Measurements from ENCODE around the gene RABGAP1L.
A peak's percentile ranks its signal among the peaks of the same experiment; 100 is the strongest.
"Not testable (repeated sequence)": the region's sequence is repeated elsewhere in the genome, so short reads cannot be mapped to it uniquely, and the experiment has no call there.

RABGAP1L gene

GRCh38 chr1:174366946-174367345 is 207.6 kb downstream of the RABGAP1L start:
- no peak for DNase-seq (ENCODE audit: low read depth)

- no peak for DNase-seq (ENCODE audit: low read depth)
These were observed 208.6 kb downstream of the RABGAP1L start for GRCh38 chr1:174367892-174368291.

GRCh38 chr1:174376030-174376429 is 216.7 kb downstream of the RABGAP1L start:
- DNase-seq (ENCODE audit: low read depth): no peak

- no peak for DNase-seq (ENCODE audit: low read depth)
These were observed 232.4 kb downstream of the RABGAP1L start for GRCh38 chr1:174391716-174392115.

GRCh38 chr1:174393885-174394284 is 234.6 kb downstream of the RABGAP1L start:
- DNase-seq (ENCODE audit: low read depth): no peak

- DNase-seq (ENCODE audit: low read depth): no peak
These were observed 237.9 kb downstream of the RABGAP1L start for GRCh38 chr1:174397261-174397660.

- no peak for DNase-seq (ENCODE audit: low read depth)
These were observed 238.9 kb downstream of the RABGAP1L start for GRCh38 chr1:174398246-174398645.

- DNase-seq (ENCODE audit: low read depth): no peak
These were observed 239.9 kb downstream of the RABGAP1L start for GRCh38 chr1:174399211-174399610.

GRCh38 chr1:174401075-174401474 is 241.8 kb downstream of the RABGAP1L start:
- DNase-seq (ENCODE audit: low read depth): no peak

GRCh38 chr1:174405219-174405618 is 245.9 kb downstream of the RABGAP1L start:
- no peak for DNase-seq (ENCODE audit: low read depth)

GRCh38 chr1:174406421-174406820 is 247.1 kb downstream of the RABGAP1L start:
- DNase-seq (ENCODE audit: low read depth): no peak

GRCh38 chr1:174407665-174408064 is 248.3 kb downstream of the RABGAP1L start:
- peak; percentile 74 for DNase-seq (ENCODE audit: low read depth)

- peak; percentile 55 for DNase-seq (ENCODE audit: low read depth)
These were observed 248.8 kb downstream of the RABGAP1L start for GRCh38 chr1:174408146-174408545.

- not testable (repeated sequence) for DNase-seq (ENCODE audit: low read depth)
These were observed 250.5 kb downstream of the RABGAP1L start for GRCh38 chr1:174409801-174410200.

GRCh38 chr1:174413632-174414031 is 254.3 kb downstream of the RABGAP1L start:
- DNase-seq (ENCODE audit: low read depth): peak; percentile 24

GRCh38 chr1:174414203-174414602 is 254.9 kb downstream of the RABGAP1L start:
- DNase-seq (ENCODE audit: low read depth): no peak

- DNase-seq (ENCODE audit: low read depth): no peak
These were observed 256.2 kb downstream of the RABGAP1L start for GRCh38 chr1:174415506-174415905.

- DNase-seq (ENCODE audit: low read depth): no peak
These were observed 258.6 kb downstream of the RABGAP1L start for GRCh38 chr1:174417921-174418320.

- no peak for DNase-seq (ENCODE audit: low read depth)
These were observed 265.8 kb downstream of the RABGAP1L start for GRCh38 chr1:174425121-174425520.

- no peak for DNase-seq (ENCODE audit: low read depth)
These were observed 266.8 kb downstream of the RABGAP1L start for GRCh38 chr1:174426153-174426552.

- peak; percentile 64 for DNase-seq (ENCODE audit: low read depth)
These were observed 268.7 kb downstream of the RABGAP1L start for GRCh38 chr1:174428033-174428432.

GRCh38 chr1:174428739-174429138 is 269.4 kb downstream of the RABGAP1L start:
- DNase-seq (ENCODE audit: low read depth): no peak

- DNase-seq (ENCODE audit: low read depth): peak; percentile 54
These were observed 274.1 kb downstream of the RABGAP1L start for GRCh38 chr1:174433451-174433850.

GRCh38 chr1:174445351-174445750 is 286.0 kb downstream of the RABGAP1L start:
- DNase-seq (ENCODE audit: low read depth): no peak

GRCh38 chr1:174445817-174446216 is 286.5 kb downstream of the RABGAP1L start:
- DNase-seq (ENCODE audit: low read depth): no peak

Measured in fibroblast of gingiva (primary cell).